ENCODE data around the gene F8A1. TPM values are rescaled to one million over a fixed set of nuclear protein-coding genes. Genes with fewer than 3 reads are reported as not detected.

Gene F8A1
- total RNA-seq, 1 donor from 2014 or later: 19.6 TPM

Other genes with a start within 250 kb of the F8A1 start
- not detected for gene CTAG2, start 232.8 kb upstream of the F8A1 start, total RNA-seq
- 0.52 TPM for gene GAB3, start 135.3 kb upstream of the F8A1 start, total RNA-seq
- gene DKC1, start 123.5 kb upstream of the F8A1 start, total RNA-seq: 44.8 TPM
- gene MPP1, start 80.9 kb upstream of the F8A1 start, total RNA-seq: 6.3 TPM
- gene SMIM9, start 51.7 kb upstream of the F8A1 start, total RNA-seq: not detected
- gene F8, start 136.4 kb downstream of the F8A1 start, total RNA-seq: 3.5 TPM
- gene FUNDC2, start 140.5 kb downstream of the F8A1 start, total RNA-seq: 30.9 TPM
- 4.1 TPM for gene CMC4, start 184.8 kb downstream of the F8A1 start, total RNA-seq
- gene MTCP1, start 184.8 kb downstream of the F8A1 start, total RNA-seq: 14.9 TPM
- gene BRCC3, start 185.2 kb downstream of the F8A1 start, total RNA-seq: 23.1 TPM

Data from esophagus mucosa (tissue), 1 donor.